HFFc6 (cell line): ENCODE measurements around the gene CNOT3. TPM values are rescaled to one million over a fixed set of nuclear protein-coding genes. Genes with fewer than 3 reads are reported as not detected.

ENCODE experiments used
- DNase-seq: peaks from one replicate; pipeline ENCODE4 v3.0.0-alpha.2; 2018
- H3K27ac Mint-ChIP-seq: 2 replicates; pipeline ENCODE4 v1.8.0; 2020; ENCODE audit warnings: mild to moderate bottlenecking, mixed read lengths
- H3K27me3 Mint-ChIP-seq: 2 replicates; pipeline ENCODE4 v1.8.0; 2021; ENCODE audit warnings: mild to moderate bottlenecking, moderate library complexity, mixed read lengths; ENCODE audit not compliant: insufficient read depth
- H3K36me3 Mint-ChIP-seq: 2 replicates; pipeline ENCODE4 v1.8.0; 2021; ENCODE audit warnings: low read depth, mixed read lengths
- H3K4me1 Mint-ChIP-seq: 2 replicates; pipeline ENCODE4 v1.8.0; 2020; ENCODE audit warnings: low read depth, mixed read lengths
- H3K4me3 Mint-ChIP-seq: 2 replicates; pipeline ENCODE4 v1.8.0; 2020; ENCODE audit warnings: mild to moderate bottlenecking, moderate library complexity, mixed read lengths
- H3K9me3 Mint-ChIP-seq: 2 replicates; pipeline ENCODE4 v1.8.0; 2020; ENCODE audit warnings: mild to moderate bottlenecking, mixed read lengths
- CTCF ChIP-seq: fragments of 200-600 bp; sonication (generic); IDR thresholded peaks from 2 replicates; pipeline ENCODE4 v1.5.0; 2021; ENCODE audit warnings: antibody characterized with exemption, mild to moderate bottlenecking
- total RNA-seq, 6 experiments: library from RNA; stranded (reverse); fragmentation: NEBNext Ultra II Directional; extraction: Animal tissue kit (Norgen Biotek cat#: 25700); gene quantifications; 2 replicates in 1 of 6; 3 replicates in 5 of 6; pipeline ENCODE4 v1.2.3, GENCODE V29; 2021

Gene CNOT3
- total RNA-seq, 6 experiments from 2014 or later = 46.4 to 65.5 (median 59.6) TPM

- Mint-ChIP-seq H3K36me3 (peaks cover 44% of the 10 kb centered on the region), H3K27me3 (peaks cover 9% of the 10 kb centered on the region), H3K27ac (peak overlapping the region; percentile 97), H3K9me3 (peaks cover 4% of the 10 kb centered on the region; the same call in 1 of the 2 replicates), H3K4me3 (peak overlapping the region; percentile 96), H3K4me1 (peaks cover 60% of the 10 kb centered on the region)
- DNase-seq = no peak
- no peak for TF ChIP-seq CTCF
Measured at GRCh38 chr19:54203151-54203611, 65.6 kb downstream of the CNOT3 start.

- peaks cover 72% of the 10 kb centered on the region for H3K4me1 Mint-ChIP-seq
- TF ChIP-seq CTCF = no peak
- peaks cover 44% of the 10 kb centered on the region for H3K36me3 Mint-ChIP-seq
- H3K4me3 Mint-ChIP-seq = peak overlapping the region; percentile 96
- no peak for DNase-seq
- H3K27ac Mint-ChIP-seq = peak overlapping the region; percentile 56
- peaks cover 4% of the 10 kb centered on the region; the same call in 1 of the 2 replicates for H3K9me3 Mint-ChIP-seq
- H3K27me3 Mint-ChIP-seq = peaks cover 20% of the 10 kb centered on the region
Measured at GRCh38 chr19:54204767-54205468, 67.4 kb downstream of the CNOT3 start.

Other genes with a start within 250 kb of the CNOT3 start
- gene CACNG7, start 228.5 kb upstream of the CNOT3 start, total RNA-seq = 1 to 10 TPM in 1 of 6 experiments, under 1 TPM in 5; 0.38 to 1.2 (median 0.70) TPM
- under 1 TPM; 0.09 to 0.48 (median 0.26) TPM for gene CACNG8, start 174.8 kb upstream of the CNOT3 start, total RNA-seq
- not detected for gene CACNG6, start 146.1 kb upstream of the CNOT3 start, total RNA-seq
- gene VSTM1, start 73.9 kb upstream of the CNOT3 start, total RNA-seq = 1 to 10 TPM in 4 of 6 experiments, not detected in 2; 1.5 to 2.0 (median 1.8) TPM
- gene TARM1, start 56.4 kb upstream of the CNOT3 start, total RNA-seq = not detected
- 1 to 10 TPM in 4 of 6 experiments, under 1 TPM in 2; 0.45 to 3.2 (median 2.4) TPM for gene OSCAR, start 37.0 kb upstream of the CNOT3 start, total RNA-seq
- 100 to 1,000 TPM; 114 to 173 (median 144) TPM for gene NDUFA3, start 34.9 kb upstream of the CNOT3 start, total RNA-seq
- 10 to 100 TPM in 5 of 6 experiments, 1 to 10 TPM in 1; 9.3 to 15.4 (median 14.5) TPM for gene TFPT, start 22.1 kb upstream of the CNOT3 start, total RNA-seq
- gene PRPF31, start 22.0 kb upstream of the CNOT3 start, total RNA-seq = 10 to 100 TPM; 66.1 to 92.5 (median 83.6) TPM
- gene LENG1, start 22.0 kb downstream of the CNOT3 start, total RNA-seq = 1 to 10 TPM; 3.7 to 7.6 (median 6.2) TPM
- gene TMC4, start 35.4 kb downstream of the CNOT3 start, total RNA-seq = under 1 TPM; 0.43 to 0.70 (median 0.55) TPM
- 100 to 1,000 TPM; 263 to 354 (median 313) TPM for gene MBOAT7, start 51.8 kb downstream of the CNOT3 start, total RNA-seq
- 10 to 100 TPM; 51.2 to 58.8 (median 54.4) TPM for gene TSEN34, start 53.5 kb downstream of the CNOT3 start, total RNA-seq
- gene RPS9, start 63.1 kb downstream of the CNOT3 start, total RNA-seq = 1,000 to 10,000 TPM; 1,015 to 1,196 (median 1,082) TPM
- not detected for gene LILRB3, start 85.2 kb downstream of the CNOT3 start, total RNA-seq
- not detected for gene LILRA6, start 105.0 kb downstream of the CNOT3 start, total RNA-seq
- gene LILRB5, start 119.5 kb downstream of the CNOT3 start, total RNA-seq = not detected
- not detected for gene LILRB2, start 143.3 kb downstream of the CNOT3 start, total RNA-seq
- gene LILRA5, start 175.4 kb downstream of the CNOT3 start, total RNA-seq = not detected
- gene LILRA4, start 201.4 kb downstream of the CNOT3 start, total RNA-seq = not detected
- not detected for gene LAIR1, start 227.2 kb downstream of the CNOT3 start, total RNA-seq